Ascending aorta (tissue), 2 donors: Measurements from ENCODE around the gene ZNF865. TPM values are rescaled to one million over a fixed set of nuclear protein-coding genes. Genes with fewer than 3 reads are reported as not detected.
"Not testable (repeated sequence)": the region's sequence is repeated elsewhere in the genome, so short reads cannot be mapped to it uniquely, and the experiment has no call there.

Experiments used
- DNase-seq, 2 donors: peaks; one replicate each; pipeline ENCODE4 v3.0.0-alpha.2; 2019; ENCODE audit warnings: low spot score in 2 of 2
- H3K27ac ChIP-seq, 2 donors: fragments of 200-600 bp; sonication (generic); one replicate each; pipeline ENCODE4 v1.5.1; 2016 to 2017; ENCODE audit warnings: mild to moderate bottlenecking in 1 of 2
- H3K27me3 ChIP-seq: fragments of 200-600 bp; sonication (generic); one replicate; pipeline ENCODE4 v1.5.1; 2017
- H3K36me3 ChIP-seq, 2 donors: fragments of 200-600 bp; sonication (generic); one replicate each; pipeline ENCODE4 v1.5.1; 2016
- H3K4me1 ChIP-seq, 2 donors: fragments of 200-600 bp; sonication (generic); one replicate each; pipeline ENCODE4 v1.5.1; 2016 to 2017; ENCODE audit warnings: mild to moderate bottlenecking in 1 of 2
- H3K4me3 ChIP-seq, 2 donors: fragments of 200-600 bp; sonication (generic); one replicate each; pipeline ENCODE4 v1.5.1; 2016 to 2017; ENCODE audit warnings: mild to moderate bottlenecking in 1 of 2
- H3K9me3 ChIP-seq, 2 donors: fragments of 200-600 bp; sonication (generic); one replicate each; pipeline ENCODE4 v1.5.1; 2016
- intact Hi-C: fragments of 100-400 bp; cut with DNase I; formaldehyde crosslinking; loops from one replicate; pipeline ENCODE4 v1.15.1; 2023
- total RNA-seq: library from RNA; depleted of rRNA; stranded (reverse); fragments of >200 nt; gene quantifications from one replicate; pipeline ENCODE4 v1.1.0, GENCODE V29; 2016
- TF ChIP-seq, protein P1 (sequence below), 3 experiments: fragments of 200-600 bp in 2 of 3; fragments of 450-650 bp in 1 of 3; sonication (generic) in 2 of 3; IDR thresholded peaks; one replicate each; pipeline ENCODE4 v1.5.1; 2016 to 2019; ENCODE audit warnings: antibody characterized with exemption in 3 of 3, mild to moderate bottlenecking in 1 of 3, moderate library complexity in 1 of 3

The ZNF865 gene
- total RNA-seq, 1 donor from 2014 or later = 22.0 TPM

GRCh38 chr19:55580628-55581144 lies 24.8 kb upstream of the ZNF865 start, which contains the start of gene ZNF579:
Gene ZNF579, minus strand, starts transcription at chr19:55580848. Its CDS starts 1,209 bp downstream, at chr19:55579639.
- H3K4me3 ChIP-seq = peak within 1 kb of the TSS; percentile 67 to 85
- peaks cover 2 to 8% of the 10 kb centered on the region in 2 donors for H3K4me1 ChIP-seq
- intact Hi-C loops = loop anchor here (1.0 to 10.0 kb wide), 6 partner anchors 18 to 196 kb away; partner anchors contain the start of genes FIZ1, RPL28, TMEM238 and ZNF784
- H3K9me3 ChIP-seq = no peaks in the 10 kb centered on the region
- TF ChIP-seq, protein P1, sequence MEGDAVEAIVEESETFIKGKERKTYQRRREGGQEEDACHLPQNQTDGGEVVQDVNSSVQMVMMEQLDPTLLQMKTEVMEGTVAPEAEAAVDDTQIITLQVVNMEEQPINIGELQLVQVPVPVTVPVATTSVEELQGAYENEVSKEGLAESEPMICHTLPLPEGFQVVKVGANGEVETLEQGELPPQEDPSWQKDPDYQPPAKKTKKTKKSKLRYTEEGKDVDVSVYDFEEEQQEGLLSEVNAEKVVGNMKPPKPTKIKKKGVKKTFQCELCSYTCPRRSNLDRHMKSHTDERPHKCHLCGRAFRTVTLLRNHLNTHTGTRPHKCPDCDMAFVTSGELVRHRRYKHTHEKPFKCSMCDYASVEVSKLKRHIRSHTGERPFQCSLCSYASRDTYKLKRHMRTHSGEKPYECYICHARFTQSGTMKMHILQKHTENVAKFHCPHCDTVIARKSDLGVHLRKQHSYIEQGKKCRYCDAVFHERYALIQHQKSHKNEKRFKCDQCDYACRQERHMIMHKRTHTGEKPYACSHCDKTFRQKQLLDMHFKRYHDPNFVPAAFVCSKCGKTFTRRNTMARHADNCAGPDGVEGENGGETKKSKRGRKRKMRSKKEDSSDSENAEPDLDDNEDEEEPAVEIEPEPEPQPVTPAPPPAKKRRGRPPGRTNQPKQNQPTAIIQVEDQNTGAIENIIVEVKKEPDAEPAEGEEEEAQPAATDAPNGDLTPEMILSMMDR (IDR thresholded peaks at IDR 0.05) = no peak
- H3K27me3 ChIP-seq = no peaks in the 10 kb centered on the region
- H3K27ac ChIP-seq = peak within 1 kb of the TSS; percentile 89 to 92
- DNase-seq = peak; percentile 32 to 89
- peaks cover 16 to 22% of the 10 kb centered on the region in 2 donors for H3K36me3 ChIP-seq

- Histone ChIP-seq H3K9me3 (no peaks in the 10 kb centered on the region), H3K27me3 (no peaks in the 10 kb centered on the region), H3K27ac (peak overlapping the region; percentile 89 to 92), H3K4me1 (peaks cover 5 to 13% of the 10 kb centered on the region in 2 donors), H3K4me3 (peak overlapping the region; percentile 67 to 85), H3K36me3 (peaks cover 16 to 22% of the 10 kb centered on the region in 2 donors)
- no peak for DNase-seq
- intact Hi-C loops = loop anchor here (2.0 to 10.0 kb wide), 4 partner anchors 18 to 196 kb away; partner anchors contain the start of genes FIZ1, RPL28, TMEM238 and ZNF784
- TF ChIP-seq, protein P1 (IDR thresholded peaks at IDR 0.05) = no peak
Measured at GRCh38 chr19:55581145-55581822, 24.2 kb upstream of the ZNF865 start.

DNA sequence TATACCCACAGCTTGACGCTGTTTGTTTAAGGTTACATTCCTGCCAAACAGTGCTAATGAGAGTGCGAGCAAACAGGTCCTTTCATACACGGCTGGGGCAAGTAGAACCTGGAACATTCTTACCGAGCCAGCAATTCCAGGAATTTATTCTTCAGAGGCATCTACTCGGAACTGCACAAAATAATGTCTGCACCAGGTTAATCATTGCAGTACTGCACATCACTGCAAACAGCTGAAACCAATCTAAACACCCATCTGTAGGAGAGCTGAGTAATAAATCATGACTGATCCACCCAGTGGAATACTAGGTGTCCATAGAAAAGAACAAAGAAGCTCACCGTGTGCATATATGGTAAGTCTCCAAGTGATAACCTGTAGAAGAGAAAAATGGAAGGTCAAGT lies 23.6 kb upstream of the ZNF865 start:
- peak overlapping the region in 1 of 2 donors; percentile 85 for H3K4me3 ChIP-seq
- no peak for DNase-seq
- H3K27ac ChIP-seq = no peak overlapping the region
- H3K9me3 ChIP-seq = no peaks in the 10 kb centered on the region
- peaks cover 16 to 22% of the 10 kb centered on the region in 2 donors for H3K36me3 ChIP-seq
- TF ChIP-seq, protein P1 (IDR thresholded peaks at IDR 0.05) = no peak
- peaks cover 9 to 18% of the 10 kb centered on the region in 2 donors for H3K4me1 ChIP-seq
- intact Hi-C loops = loop anchor here (2.0 to 10.0 kb wide), 4 partner anchors 17 to 197 kb away; partner anchors contain the start of genes FIZ1, RPL28, TMEM238 and ZNF784
- H3K27me3 ChIP-seq = no peaks in the 10 kb centered on the region

DNA sequence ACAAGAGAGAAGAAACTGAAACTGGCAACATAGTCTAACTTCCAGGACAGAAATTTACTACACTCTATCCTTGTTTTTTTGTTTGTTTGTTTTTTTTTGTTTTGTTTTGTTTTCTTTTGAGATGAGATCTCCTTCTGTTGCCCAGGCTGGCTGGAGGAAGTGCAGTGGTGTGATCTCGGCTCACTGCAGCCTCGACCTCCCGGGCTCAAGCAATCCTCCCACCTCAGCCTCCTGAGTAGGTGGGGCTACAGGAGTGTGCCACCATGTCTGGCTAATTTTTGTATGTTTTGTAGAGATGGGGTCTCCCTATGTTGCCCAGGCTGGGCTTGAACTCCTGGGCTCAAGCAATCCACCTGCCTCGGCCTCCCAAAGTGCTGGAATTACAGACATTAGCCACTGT lies 23.2 kb upstream of the ZNF865 start:
- H3K27ac ChIP-seq, H3K9me3 ChIP-seq, H3K4me3 ChIP-seq, DNase-seq, H3K27me3 ChIP-seq: not testable (repeated sequence)
- peaks cover 14 to 21% of the 10 kb centered on the region in 2 donors for H3K4me1 ChIP-seq
- intact Hi-C loops = loop anchor here (10.0 kb wide), 1 partner anchor 197 kb away; the partner anchor contains the start of genes RPL28 and TMEM238
- H3K36me3 ChIP-seq = peaks cover 16 to 18% of the 10 kb centered on the region in 2 donors

DNA sequence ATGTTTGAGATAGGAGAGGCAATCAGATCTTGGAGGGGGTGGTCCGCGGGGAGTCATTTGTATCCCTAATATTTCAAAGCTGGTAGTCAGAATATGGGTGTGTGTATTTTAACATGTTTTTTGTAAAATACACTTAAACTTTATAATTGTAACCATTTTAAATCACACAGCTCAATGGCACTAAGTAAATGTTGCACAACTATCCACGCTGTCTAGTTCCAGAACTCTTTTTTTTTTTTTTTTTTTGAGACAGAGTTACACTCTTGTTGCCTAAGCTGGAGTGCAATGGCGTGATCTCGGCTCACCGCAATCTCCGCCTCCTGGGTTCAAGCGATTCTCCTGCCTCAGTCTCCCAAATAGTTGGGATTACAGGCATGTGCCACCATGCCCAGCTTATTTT lies 21.6 kb upstream of the ZNF865 start:
- not testable (repeated sequence) for DNase-seq, H3K9me3 ChIP-seq, H3K36me3 ChIP-seq, H3K4me3 ChIP-seq, H3K27ac ChIP-seq, H3K27me3 ChIP-seq
- peaks cover 14 to 21% of the 10 kb centered on the region in 2 donors for H3K4me1 ChIP-seq
- intact Hi-C loops = loop anchor here (10.0 kb wide), 1 partner anchor 199 kb away; the partner anchor contains the start of genes RPL28 and TMEM238

- intact Hi-C loops = loop anchor here (10.0 kb wide), 1 partner anchor 200 kb away; the partner anchor contains the start of genes RPL28 and TMEM238
- H3K4me1 ChIP-seq = peaks cover 14 to 21% of the 10 kb centered on the region in 2 donors
Measured at GRCh38 chr19:55584871-55585270, 20.6 kb upstream of the ZNF865 start.

More at GRCh38 chr19:55584871-55585270, 20.6 kb upstream of the ZNF865 start:
- TF ChIP-seq, protein P1 (IDR thresholded peaks at IDR 0.05) = no peak
- no peaks in the 10 kb centered on the region for H3K27me3 ChIP-seq
- no peak for DNase-seq
- no peak overlapping the region for H3K27ac ChIP-seq
- H3K9me3 ChIP-seq = no peaks in the 10 kb centered on the region
- H3K36me3 ChIP-seq = no peaks in the 10 kb centered on the region
- no peak overlapping the region for H3K4me3 ChIP-seq
